Measurements from ENCODE around the gene ZBTB7C.

DNA sequence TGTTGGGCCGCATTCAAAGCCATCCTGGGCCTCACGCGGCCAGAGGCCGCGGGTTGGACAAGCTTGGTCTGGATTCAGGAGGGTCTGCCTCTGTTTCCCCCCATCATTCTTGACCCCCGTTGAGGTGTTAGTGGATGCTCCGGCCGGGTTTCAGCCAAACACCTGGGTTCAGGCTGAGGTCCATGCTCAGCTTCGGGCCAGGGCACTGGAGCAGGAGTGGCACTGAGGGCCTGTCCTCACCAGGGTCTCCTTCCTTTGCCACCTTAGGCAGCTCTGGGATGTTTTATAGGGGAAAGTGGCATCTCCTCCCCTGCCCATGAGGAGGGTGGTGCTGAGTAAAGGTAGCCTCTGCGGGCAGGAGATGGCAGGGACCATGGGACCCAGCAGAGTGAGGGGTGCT, 401.8 kb downstream of the ZBTB7C start:
- TF ChIP-seq CTCF (optimal IDR thresholded peaks at IDR 0.05 in 1 of 3, IDR thresholded peaks at IDR 0.05 in 1 of 3, conservative IDR thresholded peaks at IDR 0.05 in 1 of 3; ENCODE audit: extremely low read depth in 1 of 3, insufficient read depth in 2 of 3, low read length in 3 of 3) (no peak), EZH2 (IDR thresholded peaks at IDR 0.05; ENCODE audit: low read length) (no peak)
